GM23248 (cell line): Measurements from ENCODE around the gene INO80E.

ENCODE experiments used
- EZH2 ChIP-seq: fragments of 200-600 bp; sonication (generic); IDR thresholded peaks from 2 replicates; pipeline ENCODE4 v1.6.1; 2018; ENCODE audit warnings: antibody characterized with exemption, mild to moderate bottlenecking; ENCODE audit not compliant: insufficient read depth, poor library complexity, severe bottlenecking
- EZH2phosphoT487 ChIP-seq: fragments of 200-600 bp; sonication (generic); IDR thresholded peaks from 2 replicates; pipeline ENCODE4 v1.6.1; 2018; ENCODE audit warnings: antibody characterized with exemption, moderate library complexity, mild to moderate bottlenecking, low read depth; ENCODE audit not compliant: insufficient read depth

DNA sequence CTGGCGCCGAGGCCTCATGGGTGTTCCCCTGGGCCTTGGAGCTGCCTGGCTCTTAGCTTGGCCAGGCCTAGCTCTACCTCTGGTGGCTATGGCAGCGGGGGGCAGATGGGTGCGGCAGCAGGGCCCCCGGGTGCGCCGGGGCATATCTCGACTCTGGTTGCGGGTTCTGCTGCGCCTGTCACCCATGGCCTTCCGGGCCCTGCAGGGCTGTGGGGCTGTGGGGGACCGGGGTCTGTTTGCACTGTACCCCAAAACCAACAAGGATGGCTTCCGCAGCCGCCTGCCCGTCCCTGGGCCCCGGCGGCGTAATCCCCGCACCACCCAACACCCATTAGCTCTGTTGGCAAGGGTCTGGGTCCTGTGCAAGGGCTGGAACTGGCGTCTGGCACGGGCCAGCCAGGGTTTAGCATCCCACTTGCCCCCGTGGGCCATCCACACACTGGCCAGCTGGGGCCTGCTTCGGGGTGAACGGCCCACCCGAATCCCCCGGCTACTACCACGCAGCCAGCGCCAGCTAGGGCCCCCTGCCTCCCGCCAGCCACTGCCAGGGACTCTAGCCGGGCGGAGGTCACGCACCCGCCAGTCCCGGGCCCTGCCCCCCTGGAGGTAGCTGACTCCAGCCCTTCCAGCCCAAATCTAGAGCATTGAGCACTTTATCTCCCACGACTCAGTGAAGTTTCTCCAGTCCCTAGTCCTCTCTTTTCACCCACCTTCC lies 8.5 kb upstream of the INO80E start:
- TF ChIP-seq EZH2 = no peak
- TF ChIP-seq EZH2phosphoT487 = no peak
